Stimulated activated CD4-positive, alpha-beta T cell treated with anti-CD3 and anti-CD28 coated beads, Interleukin-4, amount 100 ng/mL, for 48 hours (primary cell): ENCODE results near the gene SLC24A4.

Experiments used
- DNase-seq, 2 donors: peaks; one replicate each; pipeline ENCODE4 v3.0.0-alpha.2; 2020; ENCODE audit warnings: low read depth in 2 of 2

Gene SLC24A4

DNA sequence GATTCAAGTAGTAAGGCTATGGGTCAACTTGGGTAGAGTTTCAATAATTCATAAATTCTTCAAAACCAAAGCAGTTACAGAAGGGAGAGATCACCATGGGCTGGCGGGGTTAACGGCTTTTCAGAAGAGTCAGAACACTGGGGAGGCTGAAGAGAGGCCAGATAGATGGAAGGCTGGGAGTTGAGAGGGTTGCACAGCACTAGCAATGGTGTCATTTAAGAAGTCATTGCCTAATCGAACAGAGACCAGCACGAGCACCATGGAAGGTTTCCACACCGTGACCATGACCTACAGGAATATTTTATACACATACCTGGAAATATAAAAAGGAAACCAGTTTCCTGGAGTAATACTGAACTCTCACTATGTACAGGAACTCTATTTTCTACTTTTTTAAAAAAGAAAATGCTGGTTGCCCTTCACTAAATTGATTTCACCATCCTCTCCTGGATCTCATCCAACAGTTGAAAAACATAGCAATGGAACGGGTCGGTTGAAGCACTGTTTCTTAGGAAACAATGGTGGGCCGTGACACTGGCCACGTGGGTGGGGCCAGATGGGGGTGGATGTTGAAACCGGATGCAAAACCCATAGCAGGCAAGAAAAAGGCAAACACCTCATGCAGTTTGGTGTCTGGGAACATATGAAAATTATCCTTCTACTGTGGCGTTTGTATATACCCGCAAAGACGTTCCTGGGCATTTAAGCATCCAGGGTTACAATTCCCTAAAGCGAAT lies 152.7 kb downstream of the SLC24A4 start:
- no peak for DNase-seq

DNA sequence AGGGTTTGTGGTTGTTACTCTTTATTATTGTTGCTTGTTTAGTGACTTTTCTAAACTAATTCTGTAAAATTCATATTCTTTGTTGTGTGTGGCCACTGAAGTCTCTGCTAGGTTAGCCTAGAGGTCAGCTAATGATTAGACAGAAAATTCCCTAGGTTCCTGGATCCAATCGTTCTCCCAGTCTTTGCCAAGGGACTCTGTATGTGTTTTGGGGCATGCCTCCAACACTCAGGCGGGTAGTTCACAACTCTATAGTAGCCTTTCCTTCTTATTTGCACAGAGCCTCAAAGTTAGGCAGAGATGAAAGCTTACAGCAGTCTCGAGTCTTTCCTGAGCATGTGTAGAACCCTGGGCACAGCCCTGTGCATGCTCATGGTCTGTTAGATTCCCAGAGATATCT lies 157.9 kb downstream of the SLC24A4 start:
- no peak for DNase-seq

DNA sequence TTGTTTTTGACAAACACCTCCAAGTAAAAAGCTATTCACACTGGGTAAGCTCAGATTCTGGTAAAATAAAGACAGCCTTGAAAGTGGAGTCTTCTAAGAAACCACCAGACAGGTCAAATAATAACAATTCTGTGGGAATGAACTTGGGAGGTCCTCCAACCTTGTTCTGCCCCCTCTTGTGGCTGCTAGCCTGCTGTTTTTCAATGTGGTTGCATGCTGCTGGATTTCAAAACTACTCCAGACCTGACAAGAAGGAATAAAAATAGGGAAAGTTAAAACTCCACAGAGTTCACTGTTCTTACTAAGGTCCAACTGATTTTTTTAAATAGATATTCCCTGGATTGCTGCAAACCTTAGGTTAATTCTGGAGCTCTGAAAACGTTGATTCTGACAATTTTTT lies 158.4 kb downstream of the SLC24A4 start:
- DNase-seq: no peak

- DNase-seq: no peak
Measured at GRCh38 chr14:92481811-92482555, 159.0 kb downstream of the SLC24A4 start.

GRCh38 chr14:92482621-92483319 lies 159.8 kb downstream of the SLC24A4 start:
- DNase-seq: no peak

- DNase-seq: no peak
Measured at GRCh38 chr14:92484132-92484823, 161.3 kb downstream of the SLC24A4 start.

- no peak for DNase-seq
Measured at GRCh38 chr14:92486881-92487280, 163.9 kb downstream of the SLC24A4 start.

GRCh38 chr14:92487513-92488133 lies 164.7 kb downstream of the SLC24A4 start:
- no peak for DNase-seq

DNA sequence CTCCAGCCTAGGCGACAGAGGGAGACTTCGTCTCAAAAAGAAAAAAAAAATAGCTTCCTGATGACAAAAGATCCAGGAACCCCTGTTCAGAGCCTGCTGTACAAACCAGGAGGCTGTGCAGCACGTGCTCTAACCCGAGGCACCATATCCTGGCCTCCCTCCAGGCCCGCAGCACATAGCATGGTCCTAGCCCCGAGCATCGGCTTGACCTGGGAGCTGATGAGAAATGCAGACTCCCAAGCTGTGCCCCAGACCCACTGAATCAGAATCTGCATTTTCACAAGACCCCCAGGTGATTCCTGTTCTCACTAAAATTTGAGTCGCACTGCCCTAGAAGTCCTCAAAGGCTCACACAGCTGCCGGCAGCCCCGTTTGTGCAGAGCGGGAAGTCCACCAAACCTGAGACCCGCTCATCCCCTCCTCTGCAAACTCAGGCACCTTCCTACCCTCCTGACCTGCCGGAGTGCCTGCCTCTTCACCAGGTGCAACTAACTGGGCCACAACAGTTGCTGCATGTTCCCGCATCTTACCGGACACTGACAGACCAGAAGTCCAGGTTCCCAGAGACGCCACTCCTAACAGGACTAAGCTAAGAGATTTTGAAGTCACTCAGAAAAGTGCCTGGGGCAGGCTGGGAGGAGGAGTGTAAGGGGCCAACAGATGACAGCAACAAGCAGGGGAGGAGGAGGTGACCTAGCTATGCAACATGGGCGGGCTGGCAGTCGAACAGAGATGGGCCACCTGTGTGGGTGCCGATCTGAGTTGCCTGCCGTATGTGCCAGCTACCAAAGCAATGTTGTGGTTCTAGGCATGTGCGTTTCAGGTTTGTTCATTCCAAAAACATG lies 166.7 kb downstream of the SLC24A4 start:
- DNase-seq: no peak

- DNase-seq: no peak
Measured at GRCh38 chr14:92490239-92490959, 167.4 kb downstream of the SLC24A4 start.

DNA sequence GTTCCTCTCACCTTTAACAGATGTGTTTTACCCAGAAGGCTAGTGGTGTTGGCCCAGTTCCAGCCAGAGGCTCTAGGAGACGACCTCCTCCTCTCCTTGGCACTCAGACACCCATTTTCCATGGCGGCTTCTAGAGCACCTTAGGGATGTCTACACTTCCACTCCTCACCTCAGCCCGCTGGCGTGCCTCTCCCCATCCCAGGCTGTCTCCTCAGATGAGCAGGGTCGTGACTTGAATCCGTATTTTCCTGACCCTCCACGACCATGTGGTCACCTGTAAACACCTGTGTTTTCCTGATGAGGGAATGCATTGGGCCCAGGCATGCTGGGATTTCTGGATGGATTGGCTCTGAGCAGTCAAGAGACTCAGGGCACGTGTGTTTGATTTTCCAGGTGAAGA lies 168.8 kb downstream of the SLC24A4 start:
- no peak for DNase-seq

DNA sequence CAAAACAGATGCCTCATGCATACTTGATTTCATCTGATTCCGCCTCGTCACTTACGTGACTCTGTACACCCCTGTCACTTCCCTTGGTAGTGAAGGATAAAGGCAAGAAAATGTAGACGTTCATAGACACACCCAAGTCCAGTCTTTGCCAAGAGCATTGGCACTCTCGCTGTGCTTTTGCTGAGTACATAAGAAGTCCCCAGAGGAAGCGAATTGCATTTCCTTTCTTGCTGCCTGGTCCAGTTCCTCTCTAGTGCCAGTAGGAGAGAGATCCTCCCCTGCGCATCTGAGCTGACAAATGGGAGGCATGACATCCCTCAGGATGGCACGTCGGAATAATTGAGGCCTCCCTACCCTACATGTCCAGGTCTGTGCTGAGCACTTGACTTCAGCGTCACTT lies 169.3 kb downstream of the SLC24A4 start:
- no peak for DNase-seq

DNA sequence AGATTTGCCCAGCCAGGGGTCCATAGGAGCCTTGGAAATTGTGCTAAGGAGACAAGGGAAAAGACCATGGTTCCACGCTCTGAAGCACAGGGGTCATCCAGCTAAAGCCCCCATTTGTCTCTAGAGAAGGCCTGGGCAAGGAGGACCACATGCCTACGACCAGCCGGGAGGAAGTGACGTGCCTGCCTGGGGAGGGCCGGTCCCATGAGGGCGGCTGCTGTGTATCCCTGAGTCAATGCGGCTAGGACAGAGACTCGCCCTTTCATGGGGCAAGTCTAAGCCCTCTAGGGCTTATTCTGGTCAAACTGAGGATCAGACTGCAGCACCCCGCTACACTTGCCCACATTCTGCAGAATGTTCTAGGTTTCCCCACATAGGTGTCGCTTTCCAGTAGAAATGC lies 170.1 kb downstream of the SLC24A4 start:
- no peak for DNase-seq

- DNase-seq: no peak
Measured at GRCh38 chr14:92493492-92493891, 170.5 kb downstream of the SLC24A4 start.

GRCh38 chr14:92494512-92494911 lies 171.5 kb downstream of the SLC24A4 start:
- DNase-seq: no peak

- no peak for DNase-seq
Measured at GRCh38 chr14:92495027-92495426, 172.1 kb downstream of the SLC24A4 start.

- no peak for DNase-seq
Measured at GRCh38 chr14:92496191-92496857, 173.4 kb downstream of the SLC24A4 start.

- no peak for DNase-seq
Measured at GRCh38 chr14:92497391-92497790, 174.4 kb downstream of the SLC24A4 start.

DNA sequence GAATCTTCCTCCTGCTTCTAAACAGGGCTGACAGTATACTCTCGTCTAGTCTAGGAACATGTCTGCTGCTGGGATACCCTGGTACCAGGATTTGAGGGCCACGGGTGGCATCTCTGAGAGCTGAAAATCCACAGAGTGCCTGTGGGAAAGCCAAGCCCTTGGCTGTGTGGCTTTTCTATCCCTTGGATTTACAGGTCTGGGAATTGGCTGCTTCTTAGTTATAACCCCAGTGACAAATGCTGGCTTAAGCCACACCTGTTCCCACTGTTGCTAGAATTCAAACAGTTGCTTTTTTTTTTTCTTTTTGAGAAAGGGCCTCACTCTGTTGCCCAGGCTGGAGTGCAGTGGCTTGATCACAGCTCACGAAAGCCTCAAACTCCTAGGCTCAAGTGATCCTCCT lies 176.3 kb downstream of the SLC24A4 start:
- no peak for DNase-seq
